ENCODE data around the gene KISS1R.

Gene KISS1R

DNA sequence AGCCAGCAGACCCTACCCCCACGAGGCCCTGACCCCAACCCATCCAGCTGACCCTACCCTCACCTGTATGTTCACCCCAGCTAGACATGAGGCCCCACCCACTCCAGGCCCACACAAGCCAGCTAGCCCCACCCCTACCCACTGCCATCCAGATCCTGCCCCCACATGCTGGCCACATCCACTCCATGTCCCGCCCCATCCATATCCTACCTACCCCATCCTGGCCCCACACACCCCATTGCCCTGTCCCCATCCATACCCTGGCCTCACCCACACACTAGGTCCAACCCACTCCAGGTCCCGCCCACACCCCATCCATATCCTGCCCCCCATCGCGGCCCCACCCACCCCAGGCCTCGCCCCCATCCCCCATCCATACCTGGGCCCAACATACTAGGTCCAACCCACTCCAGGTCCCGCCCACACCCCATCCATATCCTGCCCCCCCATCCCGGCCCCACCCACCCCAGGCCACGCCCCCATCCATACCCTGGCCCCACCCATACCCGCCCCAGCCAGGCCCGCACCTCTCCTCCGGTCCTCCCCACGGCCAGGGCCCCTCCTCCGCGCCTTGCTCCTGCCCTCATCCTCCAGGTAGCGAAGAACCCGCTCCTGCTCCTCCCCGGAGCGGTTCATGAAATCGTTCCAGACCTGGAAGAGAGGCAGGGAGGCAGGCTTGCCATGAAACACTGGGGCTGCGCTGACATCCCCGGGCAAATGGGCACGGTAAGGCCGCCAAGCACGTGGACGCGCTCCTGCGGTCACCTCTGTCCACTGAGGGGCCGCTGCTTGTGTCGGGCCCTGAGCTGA lies 16.6 kb upstream of the KISS1R start:
- no peak for DNase-seq (ENCODE audit: low read depth)

DNA sequence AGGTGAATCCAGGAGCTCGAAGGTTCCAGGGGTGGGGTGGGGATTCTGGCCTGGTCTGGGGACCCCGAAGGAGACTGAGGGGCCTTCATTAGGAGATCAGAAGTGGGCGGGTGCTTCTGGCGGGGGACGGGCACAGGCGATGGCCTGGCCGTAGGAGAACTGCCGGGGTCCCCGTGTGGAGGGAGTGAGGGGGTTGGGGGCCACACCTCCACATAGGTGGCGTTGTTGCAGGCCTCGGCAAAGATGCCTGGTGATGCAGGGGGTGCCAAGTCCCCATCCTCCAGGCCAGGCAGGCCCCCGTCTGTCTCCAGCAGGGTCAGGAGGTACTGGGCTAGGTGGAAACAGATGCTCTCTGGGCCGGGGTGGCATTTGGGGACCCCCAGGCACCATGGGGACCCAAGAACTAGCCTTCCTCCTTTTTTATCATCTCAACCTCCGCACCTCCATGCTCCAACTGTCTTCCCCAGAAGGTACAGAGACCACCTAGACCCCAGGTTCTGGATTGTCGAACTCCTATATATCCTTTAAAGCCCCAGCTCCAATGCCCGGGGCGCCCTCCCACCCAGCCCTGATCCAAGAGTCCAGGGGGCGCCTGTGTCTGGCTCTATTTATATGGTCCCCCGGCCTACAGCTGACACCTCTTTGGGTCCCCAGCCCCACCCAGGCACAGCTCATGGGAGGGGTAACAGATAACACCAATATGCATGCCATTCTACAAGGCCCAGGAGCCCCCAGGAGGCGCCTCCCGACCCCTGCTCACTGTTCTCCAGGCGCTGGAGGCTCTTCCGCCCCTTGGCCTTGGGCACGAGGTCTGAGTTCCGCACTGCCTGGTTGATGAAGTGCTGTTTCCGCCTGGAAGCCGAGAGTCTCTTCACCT lies 15.7 kb upstream of the KISS1R start:
- no peak for DNase-seq (ENCODE audit: low read depth)

DNA sequence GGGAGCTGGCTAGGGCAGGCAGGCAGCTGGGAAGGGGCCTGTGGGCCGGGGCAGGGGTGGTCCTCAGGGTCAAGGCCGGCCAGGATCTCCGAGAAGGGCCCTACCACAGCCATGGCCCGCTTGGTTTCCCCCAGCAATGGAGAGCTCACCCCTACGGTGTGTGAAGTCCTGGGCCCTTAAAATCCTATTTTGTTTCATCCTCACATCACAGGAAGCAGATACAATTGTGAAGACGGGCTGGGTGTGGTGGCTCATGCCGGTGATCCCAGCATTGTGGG lies 15.1 kb upstream of the KISS1R start:
- no peak for DNase-seq (ENCODE audit: low read depth)

DNA sequence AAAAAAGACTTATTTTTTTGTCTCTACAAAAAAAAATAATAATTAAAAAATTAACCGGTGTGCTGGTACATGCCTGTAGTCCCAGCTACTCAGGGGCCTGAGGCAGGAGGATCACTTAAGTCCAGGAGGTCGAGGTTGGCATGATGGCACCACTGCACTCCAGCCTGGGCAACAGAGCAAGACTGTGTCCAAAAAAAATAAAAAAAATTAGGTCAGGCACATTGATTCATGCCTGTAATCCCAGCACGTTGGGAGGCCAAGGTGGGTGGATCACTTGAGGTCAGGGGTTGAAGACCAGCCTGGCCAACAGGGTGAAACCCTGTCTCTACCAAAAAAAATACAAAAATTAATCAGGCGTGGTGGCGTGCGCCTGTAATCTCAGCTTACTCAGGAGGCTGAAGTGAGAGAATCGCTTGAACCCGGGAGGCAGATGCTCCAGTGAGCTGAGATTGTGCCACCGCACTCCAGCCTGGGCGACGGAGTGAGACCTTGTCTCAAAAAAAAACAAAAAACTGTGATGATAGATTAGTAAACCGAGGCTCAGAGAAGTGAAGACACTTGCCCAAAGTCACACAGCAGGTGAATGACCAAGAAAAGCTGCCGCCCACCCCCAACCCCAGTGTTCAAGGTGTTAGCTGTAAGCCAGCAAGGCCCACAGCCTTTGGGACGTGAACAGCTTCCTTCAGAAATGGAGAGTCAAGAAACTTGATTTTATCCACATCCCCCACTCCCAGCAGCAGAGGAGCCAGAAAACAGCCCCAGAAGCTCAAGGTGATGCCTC lies 14.5 kb upstream of the KISS1R start:
- no peak for DNase-seq (ENCODE audit: low read depth)

DNA sequence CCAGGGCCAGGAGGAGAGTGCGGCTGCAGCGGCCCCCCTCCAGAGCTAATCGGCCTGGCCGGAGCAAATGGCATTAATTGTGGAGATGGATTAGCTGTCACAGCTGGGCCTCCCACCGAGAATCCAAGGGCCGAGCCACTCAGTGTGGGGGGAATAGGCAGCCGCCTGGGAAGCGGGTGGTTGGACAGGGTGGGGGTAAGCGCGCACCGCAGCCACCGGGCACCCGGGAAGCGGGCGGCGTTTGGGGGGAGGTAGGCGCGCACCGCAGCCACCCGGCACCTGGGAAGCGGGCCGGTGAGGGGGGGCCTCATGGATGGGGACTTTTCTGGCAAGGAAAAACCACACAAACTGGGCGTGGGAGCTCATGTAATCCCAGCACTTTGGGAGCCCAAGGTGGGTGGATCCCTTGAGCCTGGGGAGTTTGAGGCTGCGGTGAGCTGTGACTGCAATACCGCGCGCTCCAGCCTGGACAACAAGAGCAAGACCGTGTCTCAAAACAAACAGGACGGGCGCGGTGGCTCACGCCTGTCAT lies 13.8 kb upstream of the KISS1R start:
- DNase-seq (ENCODE audit: low read depth) = no peak

DNA sequence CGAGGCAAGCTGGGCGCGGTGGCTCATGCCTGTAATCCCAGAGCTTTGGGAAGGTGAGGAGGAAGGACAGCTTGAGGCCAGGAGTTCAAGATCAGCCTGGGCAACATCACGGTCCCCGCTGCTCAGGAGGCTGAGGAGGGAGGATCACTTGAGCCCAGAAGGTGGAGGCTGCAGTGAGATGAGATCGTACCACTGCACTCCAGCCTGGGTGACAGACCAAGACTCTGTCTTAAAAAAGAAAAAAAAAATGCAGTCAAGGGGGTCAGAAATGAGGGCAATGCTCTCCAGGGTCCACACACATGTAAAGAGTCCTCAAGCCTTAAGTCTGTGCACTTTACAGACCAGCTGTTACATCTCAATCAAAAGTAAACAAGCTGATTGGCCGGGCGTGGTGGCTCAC lies 12.6 kb upstream of the KISS1R start:
- no peak for DNase-seq (ENCODE audit: low read depth)

DNA sequence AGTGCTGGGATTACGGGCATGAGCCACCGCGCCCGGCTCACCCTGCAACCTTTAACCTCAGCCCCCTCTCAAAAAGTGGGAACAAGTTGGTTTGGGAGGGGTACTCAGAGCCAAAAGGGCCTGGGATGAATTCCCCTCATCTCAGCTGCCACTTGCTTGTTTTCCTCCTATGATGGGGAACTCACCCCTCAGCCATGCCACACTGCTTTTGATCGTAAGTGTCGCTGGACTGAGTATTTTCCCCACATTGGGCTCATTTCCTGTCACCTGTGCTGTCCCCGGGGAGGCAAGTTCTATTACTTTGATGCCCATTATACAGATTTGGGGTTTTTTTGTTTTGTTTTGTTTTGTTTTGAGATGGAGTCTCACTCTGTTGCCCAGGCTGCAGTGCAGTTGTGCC lies 10.7 kb upstream of the KISS1R start:
- DNase-seq (ENCODE audit: low read depth) = no peak

DNA sequence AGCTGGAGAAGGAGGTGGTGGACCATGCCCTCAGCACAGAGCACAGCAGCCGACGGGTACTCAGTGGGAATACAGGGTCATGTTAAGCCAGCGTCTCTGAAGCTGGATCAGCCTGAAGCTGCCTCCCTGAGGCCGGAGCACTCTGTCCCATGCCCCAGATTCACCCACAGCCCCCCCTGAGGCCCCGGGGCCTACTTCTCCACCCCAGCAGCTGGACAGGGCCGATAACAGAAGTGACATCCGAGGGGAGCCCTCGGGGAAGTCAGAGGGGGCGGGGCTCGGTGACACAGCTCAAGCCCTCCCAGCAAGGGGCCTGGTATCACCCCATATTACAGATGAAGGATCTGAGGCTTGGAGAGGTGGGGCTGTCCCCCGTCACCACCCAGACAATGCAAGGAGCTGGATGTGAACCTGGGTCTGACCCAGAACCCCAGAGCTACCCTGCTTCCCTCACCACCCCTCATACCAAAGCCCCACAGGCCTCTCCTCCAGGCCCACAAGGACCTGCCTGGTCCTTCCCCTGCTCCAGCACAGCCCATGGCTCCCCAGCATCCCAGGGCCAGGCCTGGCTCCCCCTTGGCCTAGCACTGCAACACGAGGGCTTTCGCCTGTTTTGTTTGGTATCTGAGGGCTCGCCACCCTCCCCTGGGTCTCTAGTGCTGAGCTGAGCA lies 9.8 kb upstream of the KISS1R start:
- no peak for DNase-seq (ENCODE audit: low read depth)

DNA sequence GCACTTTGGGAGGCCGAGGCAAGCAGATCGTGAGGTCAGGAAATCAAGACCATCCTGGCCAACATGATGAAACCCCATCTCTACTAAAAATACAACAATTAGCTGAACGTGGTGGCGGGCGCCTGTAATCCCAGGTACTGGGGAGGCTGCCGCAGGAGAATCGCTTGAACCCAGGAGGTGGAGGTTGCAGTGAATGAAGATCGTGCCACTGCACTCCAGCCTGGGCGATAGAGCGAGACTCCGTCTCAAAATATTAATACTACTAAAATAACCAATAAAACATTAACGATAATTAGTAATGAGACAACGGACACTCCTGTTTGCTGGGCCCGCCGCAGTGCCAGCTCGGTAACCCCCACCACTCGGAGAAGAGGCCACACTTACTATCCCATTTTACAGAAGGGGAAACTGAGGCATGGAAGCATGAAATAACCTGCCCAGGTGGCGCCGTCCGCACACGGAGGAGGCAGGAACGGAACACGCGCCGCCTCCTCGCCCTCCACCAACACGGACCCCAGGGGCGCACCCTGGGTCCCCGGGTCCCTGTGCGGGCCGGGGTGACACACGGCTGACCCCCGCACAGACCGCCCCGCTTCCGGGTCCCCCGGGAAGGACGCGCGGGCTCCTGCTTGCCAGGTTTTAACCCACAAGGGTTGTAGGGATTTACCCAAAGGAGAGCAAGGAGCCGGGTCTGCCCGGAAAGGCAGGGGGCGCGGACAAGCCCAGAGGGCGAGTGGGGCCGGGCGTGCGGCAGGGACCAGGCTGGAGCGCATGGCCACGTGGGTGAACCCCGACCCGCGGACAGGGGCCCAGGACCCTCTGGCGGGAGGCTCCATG lies 5.7 kb upstream of the KISS1R start:
- DNase-seq (ENCODE audit: low read depth) = no peak

DNA sequence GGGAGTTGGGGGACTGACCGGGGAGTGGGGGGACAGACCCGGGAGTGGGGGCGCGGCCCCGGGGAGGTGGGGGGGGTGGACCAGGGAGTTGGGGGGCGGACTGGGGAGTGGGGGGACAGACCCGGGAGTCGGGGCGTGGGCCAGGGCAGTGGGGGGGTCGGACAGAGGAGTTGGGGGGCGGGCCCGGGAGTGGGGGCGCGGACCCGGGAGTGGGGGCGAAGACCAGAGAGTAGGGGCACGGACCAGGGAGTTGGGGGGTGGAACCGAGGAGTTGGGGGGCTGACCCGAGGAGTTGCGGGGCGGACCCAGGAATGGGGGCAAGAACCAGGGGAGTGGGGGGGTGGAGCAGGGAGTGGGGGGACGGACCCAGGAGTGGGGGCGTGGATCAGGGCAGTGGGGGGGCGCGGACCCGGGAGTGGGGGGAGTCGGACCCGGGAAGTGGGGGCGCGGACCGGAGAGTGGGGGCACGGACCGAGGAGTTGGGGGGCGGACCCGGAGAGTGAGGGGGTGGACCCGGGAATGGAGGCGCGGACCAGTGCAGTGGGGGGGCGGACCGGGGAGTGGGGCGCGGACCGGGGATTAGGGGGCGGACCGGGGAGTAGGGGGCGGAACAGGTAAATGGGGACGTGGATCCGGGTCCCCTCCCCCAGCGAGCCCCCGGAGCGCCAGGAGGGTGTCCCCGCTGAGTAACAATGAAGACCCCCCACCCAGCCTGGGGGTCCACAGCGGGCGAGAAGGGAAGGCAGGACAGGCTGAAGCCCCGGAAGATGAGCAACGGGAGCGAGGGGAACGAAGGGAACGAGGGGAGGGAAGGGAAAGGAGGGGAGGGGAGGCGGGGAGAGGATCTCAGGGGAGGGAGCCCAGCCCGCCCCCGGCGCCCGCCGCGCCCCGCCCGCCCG lies 4.7 kb upstream of the KISS1R start:
- no peak for DNase-seq (ENCODE audit: low read depth)

DNA sequence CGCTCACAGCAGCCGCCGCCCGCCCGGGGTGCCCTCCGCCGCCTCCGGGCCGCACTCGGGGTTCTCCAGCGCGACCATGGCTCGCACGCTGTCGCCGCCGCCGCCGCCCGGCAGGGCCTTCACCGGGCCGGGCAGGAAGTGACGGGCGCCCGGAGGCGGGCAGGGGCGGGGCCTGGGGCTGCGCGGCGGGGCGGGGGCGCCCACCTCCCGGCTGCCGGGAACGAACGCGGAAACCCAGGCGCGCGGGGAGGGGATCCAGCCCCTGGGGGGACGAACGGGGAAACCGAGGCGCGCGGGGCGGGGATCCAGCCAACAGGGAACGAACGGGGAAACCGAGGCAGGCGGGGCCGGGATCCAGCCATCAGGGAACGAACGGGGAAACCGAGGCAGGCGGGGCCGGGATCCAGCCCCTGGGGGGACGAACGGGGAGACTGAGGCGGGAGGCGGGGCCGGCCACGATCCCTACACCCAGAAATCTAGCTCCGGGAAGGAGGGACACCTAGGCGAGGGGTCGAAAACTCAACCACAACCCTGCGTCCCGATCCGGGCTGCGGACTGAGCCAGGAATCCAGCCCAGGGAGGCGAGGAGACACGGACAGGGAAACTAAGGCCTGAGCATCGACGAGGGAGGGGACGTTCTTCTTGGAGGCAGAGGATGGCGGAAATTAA lies 3.9 kb upstream of the KISS1R start, which contains the start of gene R3HDM4:
TSS of gene R3HDM4 (minus strand) at position 140 of the 669 bp plus-strand sequence. CDS start at position 78, 62 bp downstream.
- peak; percentile 86 for DNase-seq (ENCODE audit: low read depth)

DNA sequence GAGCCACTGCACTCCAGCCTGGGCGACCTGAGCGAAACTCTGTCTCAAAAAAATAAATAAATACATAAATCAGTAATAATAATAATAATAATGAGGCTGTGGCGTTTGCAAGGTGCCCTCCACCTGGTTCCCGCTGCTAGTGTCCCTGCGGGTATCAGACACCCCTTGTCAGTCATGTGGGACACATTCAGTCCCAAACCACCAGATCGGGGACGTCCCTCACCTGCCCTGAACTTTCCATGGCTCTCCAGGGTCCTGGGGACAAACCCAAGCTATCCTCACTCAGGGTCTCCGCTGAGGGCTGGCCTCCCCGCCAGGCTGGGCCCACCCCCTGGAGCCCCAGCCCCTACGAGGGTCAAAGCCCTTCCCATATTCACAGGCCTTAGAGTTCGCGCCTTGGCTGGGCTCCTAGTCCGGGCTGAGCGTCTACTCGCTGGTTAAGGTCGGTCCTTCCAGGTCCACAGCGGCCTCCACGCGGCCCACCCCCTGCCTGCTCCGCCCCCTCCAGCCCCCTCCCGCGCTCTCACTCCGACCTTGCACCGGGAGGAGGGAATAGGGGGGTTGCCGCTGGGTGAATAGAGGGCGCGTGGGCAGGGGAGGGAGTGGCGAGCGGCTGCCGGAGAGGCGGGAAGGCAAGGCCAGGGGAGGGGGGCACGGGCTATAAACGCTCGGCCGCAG lies 349 bp upstream of the KISS1R start:
- DNase-seq (ENCODE audit: low read depth) = peak; percentile 41

DNA sequence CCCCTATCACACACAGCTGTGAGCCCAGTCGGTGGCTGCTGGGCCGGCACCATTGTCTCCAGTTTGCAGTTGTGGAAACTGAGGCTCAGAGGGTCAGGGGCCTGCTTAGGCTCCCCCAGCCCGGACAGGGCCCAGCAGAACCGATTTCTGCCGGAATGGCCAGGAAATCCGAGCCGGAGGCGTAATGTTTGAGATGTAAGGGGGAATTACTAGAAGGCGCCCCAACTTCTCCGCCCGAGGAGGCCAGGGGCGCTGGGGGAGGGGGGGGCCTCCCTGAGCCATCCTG lies 962 bp downstream of the KISS1R start:
- DNase-seq (ENCODE audit: low read depth) = no peak

DNA sequence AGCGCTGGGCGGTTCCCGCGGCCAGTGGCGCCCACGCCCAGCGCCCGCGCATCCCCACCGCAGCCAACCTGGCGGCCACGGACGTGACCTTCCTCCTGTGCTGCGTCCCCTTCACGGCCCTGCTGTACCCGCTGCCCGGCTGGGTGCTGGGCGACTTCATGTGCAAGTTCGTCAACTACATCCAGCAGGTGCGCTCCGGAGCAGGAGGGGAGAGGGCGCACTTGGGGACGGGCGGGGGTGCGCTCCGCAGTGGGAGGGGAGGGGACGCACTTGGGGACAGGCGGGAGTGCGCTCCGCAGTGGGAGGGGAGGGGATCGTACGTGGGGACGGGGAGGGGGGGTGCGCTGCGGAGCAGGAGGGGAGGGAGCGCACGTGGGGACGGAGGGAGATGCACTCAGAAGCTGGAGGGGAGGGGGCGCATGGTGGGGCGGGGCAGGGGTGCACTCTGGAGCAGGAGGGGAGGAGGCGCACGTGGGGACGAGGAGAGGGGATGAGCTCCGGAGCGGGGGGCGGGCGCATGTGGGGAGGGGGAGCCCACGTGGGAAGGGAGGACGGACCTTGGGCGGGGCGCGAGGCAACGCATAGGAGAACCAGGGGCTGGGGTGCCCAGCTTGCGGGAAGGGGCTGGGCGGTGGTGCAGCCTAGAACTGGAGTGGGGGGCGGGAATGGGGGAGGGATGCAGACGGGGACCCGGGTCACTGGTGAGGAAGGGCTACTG lies 1.5 kb downstream of the KISS1R start:
- DNase-seq (ENCODE audit: low read depth) = peak; percentile 49

DNA sequence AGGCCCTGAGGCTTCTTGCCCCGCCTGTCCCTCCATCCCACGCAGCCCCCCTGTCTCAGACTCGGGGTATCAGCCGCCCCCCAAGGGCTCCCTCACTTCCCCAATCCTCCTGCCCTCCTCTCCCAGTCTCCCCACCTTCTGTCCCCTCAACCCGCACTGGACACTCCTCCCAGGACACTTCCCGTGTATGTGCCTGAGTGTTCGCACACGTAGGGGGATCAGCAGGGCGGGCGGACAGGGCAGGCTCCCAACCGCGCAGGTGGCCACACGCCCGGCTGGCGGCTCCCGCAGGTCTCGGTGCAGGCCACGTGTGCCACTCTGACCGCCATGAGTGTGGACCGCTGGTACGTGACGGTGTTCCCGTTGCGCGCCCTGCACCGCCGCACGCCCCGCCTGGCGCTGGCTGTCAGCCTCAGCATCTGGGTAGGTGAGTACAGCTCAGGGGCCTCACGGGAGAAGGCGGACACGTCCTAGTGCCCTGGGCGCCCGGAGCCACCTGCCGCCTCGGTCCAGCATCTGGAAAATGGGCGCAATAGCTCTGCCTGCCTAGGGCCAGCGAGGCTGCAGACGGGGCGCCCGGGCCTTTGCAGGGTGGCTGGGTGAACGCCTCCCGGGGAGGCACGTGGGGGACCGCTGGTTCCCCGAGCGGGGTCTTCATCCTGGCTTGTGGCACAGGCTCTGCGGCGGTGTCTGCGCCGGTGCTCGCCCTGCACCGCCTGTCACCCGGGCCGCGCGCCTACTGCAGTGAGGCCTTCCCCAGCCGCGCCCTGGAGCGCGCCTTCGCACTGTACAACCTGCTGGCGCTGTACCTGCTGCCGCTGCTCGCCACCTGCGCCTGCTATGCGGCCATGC lies 2.3 kb downstream of the KISS1R start:
- peak; percentile 49 for DNase-seq (ENCODE audit: low read depth)

DNA sequence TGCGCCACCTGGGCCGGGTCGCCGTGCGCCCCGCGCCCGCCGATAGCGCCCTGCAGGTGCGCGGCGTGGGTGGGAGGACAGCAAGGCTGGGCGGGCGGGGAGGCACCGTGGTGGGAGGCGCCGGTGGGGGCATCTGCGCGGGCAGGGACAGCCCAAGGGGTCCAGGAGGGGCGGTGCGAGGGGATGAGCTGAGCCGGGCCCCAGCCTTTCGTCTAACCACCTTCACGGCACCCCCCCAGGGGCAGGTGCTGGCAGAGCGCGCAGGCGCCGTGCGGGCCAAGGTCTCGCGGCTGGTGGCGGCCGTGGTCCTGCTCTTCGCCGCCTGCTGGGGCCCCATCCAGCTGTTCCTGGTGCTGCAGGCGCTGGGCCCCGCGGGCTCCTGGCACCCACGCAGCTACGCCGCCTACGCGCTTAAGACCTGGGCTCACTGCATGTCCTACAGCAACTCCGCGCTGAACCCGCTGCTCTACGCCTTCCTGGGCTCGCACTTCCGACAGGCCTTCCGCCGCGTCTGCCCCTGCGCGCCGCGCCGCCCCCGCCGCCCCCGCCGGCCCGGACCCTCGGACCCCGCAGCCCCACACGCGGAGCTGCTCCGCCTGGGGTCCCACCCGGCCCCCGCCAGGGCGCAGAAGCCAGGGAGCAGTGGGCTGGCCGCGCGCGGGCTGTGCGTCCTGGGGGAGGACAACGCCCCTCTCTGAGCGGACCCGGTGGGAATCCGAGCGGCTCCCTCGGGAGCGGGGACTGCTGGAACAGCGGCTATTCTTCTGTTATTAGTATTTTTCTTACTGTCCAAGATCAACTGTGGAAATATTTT lies 3.1 kb downstream of the KISS1R start:
- peak; percentile 65 for DNase-seq (ENCODE audit: low read depth)

All from activated T-cell treated with anti-CD3 and anti-CD28 coated beads for 48 hours (primary cell).